Jurkat, Clone E6-1 (cell line): Measurements from ENCODE around the gene LSS.
"Not testable (repeated sequence)": the region's sequence is repeated elsewhere in the genome, so short reads cannot be mapped to it uniquely, and the experiment has no call there.

Source experiments
- DNase-seq: peaks from one replicate; pipeline ENCODE4 v3.0.0-alpha.2; 2011; ENCODE audit warnings: low read depth, low spot score
- H3K4me3 ChIP-seq: 2 replicates; pipeline ENCODE4 v1.5.1; 2011; ENCODE audit warnings: mild to moderate bottlenecking, low read length, control low read depth, moderate library complexity

Gene LSS

DNA sequence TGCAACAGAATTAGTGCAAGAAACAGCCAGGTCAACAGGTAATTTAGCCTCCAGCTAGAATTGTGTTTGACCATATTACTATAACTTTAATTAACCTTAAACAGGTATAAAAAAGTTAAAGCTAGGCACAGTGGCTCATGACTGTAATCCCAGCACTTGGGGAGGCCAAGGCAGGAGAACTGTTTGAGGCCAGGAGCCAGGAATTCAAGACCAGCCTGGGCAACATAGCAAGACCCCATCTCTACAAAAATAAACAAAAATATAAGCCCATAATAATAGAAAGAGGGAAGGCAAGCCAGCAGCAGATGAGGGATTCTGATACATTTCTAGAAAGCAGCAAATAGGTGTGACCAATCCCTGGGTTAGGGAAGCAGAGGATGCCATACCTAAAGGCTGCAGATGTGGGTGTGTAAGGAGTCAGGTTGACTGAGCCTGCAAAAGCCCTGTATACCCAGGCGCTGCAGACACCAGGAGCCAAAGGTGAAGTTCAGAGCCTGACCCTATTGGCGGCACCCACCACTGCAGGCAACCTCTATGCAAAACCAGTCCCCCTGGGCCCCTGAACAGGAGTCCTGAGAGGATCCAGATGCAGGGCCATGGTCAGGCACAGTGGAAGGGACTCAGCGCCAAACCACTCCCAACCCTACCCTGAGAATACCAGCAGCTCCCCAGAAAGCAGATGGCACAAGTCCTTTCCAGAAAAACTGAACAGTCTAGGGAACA is 19.3 kb upstream of the LSS start:
- no peak for DNase-seq
- H3K4me3 ChIP-seq, result no peak overlapping the region

DNA sequence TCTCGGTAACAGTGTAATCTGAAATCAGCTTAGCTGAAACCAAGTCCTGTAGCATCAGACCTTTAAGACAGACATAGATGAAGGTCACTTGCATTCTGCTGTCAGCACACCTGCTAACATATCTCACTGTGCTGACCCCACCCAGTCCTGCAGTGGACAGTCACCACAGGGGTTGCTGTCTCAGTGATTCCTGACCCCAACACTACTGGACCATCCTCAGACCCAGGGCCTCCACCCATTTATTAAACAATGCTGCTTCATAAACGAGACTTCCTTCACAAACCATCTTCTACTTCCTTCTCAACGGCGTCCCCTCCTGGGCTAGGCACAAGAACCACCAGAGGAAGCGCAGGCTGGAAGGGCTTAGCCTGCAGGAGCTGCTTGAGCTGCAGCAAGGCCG is 17.8 kb upstream of the LSS start:
- H3K4me3 ChIP-seq, result no peak overlapping the region

DNA sequence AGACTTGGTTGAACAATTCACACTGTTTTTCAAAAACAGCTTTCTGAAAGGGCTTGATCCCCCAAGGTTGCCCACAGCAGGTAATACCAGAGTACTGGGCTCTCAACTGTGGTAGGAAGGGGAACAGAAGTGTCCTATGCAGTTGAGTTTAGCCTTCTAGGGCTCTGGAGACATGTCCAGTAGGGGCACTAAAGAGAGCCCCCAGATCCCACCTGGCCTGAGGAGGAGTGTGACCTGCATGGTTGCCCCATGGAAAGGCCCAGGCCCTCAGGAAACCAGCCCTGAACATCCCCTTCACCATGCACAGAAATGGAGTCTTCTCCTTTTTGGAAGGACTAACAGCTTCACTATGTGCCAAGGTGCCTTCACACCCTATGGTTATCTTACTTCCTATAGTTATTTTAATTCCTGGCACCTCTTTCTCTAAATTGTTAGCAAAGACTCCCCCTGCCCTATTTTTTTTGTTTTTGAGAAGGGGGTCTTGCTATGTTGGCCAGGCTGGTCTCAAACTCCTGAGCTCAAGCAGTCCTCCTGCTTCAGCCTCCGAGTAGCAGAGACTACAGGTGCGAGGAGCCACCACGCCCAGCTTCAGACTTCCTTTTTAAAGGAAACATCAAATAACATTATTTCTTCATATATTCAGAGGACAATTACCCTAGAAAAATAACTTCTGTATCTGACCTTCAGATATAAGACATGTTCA is 16.8 kb upstream of the LSS start:
- no peak overlapping the region for H3K4me3 ChIP-seq
- no peak for DNase-seq

More for the DNA sequence above, 17.8 kb upstream of the LSS start:
- DNase-seq, result no peak

DNA sequence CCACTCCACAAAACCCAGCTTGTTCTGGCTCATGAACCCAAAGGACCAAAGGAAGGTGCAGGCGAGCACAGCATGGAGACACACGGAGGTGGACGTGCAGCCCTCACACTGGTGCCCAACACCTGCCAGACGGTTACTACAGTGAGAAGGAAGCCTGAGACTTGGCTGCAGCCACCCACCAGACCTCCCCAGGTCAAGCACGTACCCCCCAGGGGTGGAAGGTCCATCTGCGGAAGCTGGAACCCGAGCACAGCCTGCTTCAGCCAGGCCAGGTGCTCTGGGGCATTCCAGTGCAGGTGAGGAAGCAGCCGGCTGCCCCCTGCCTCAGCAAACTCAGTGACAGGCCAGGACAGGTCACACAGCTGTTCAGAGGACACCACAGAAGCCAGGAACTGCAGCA is 16.0 kb upstream of the LSS start:
- no peak overlapping the region for H3K4me3 ChIP-seq
- DNase-seq, result no peak

DNA sequence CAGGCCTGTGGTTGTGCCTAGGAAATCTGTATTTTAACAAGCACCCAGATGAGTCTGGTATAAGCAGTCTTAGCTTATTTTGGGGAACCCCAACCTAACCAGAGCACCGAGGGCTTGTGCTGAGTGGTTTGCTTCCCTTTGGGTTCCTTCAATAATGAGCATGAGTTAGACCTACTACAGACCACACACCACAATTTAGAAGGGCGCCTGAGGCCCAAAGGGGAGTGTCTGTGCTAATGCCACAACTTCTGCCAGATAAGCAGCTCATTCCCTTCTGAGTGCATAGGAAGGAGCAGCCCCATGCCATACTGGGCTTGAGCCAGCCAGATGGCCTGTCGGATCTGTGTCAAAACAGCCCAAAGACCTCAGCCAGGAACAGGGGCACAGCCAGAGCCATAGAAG is 15.4 kb upstream of the LSS start:
- DNase-seq, result no peak
- H3K4me3 ChIP-seq, result no peak overlapping the region

DNA sequence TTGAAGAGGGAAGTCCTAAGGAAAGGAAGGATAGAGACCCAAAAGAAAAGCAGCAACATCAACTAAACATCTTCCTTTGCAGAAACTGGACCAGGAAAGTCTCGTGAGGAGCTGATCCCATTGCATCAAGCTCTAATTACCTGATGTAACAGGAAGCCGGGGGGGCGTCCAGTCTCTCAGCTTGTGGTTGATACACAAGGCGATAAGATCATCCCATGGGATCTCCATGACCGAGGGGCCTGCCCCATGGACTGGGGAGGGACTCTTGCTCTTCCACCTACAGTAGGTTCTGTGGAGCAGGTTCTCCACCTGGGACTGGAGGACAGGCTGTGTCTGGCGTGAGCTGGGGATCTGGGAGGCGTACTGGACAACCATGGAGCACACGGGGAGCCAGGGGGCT is 14.8 kb upstream of the LSS start:
- no peak for DNase-seq
- no peak overlapping the region for H3K4me3 ChIP-seq

DNA sequence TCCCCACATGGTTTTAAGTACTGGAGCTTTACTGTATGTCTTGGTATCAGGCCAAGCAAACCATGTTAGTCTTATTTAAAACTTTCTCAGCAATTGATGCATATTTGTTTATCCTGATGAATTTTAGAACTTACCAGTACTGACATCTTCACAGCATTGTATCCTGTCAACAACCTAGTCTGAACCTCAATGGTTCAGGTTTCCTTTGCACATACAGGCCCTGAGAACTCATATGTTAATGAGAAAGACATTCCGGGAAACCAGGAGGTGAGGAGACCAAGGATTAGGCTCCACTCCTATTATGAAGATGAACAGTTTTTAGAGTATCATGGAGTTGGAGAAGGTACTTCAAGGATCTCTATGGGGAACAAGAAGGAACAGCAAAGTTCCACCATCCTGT is 13.0 kb upstream of the LSS start:
- not testable (repeated sequence) for DNase-seq, H3K4me3 ChIP-seq

DNA sequence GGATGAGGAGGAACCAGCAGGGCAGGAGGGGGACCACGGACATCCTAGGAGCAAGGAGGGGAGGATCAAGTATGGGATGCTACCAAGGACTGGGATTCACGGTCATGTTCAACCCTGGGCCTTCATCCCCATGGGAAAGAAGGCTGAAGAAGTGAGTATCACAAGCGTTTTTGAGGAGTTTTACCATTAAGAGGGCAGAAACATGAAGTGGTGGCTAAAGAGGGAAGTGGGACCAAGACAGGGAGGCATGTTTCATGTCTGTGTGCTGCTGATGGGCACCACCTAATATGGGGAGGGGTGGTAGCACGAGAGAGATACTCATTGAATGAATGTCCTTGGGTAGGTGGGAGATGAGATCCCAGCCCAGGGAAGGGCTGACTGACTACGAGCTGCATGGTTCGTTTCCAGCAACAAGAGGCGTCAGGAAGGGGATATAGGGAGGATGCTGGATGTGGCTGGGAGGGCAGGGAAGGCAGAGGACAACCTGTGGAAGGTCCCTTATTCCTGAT is 11.3 kb upstream of the LSS start:
- no peak for DNase-seq
- no peak overlapping the region for H3K4me3 ChIP-seq

DNA sequence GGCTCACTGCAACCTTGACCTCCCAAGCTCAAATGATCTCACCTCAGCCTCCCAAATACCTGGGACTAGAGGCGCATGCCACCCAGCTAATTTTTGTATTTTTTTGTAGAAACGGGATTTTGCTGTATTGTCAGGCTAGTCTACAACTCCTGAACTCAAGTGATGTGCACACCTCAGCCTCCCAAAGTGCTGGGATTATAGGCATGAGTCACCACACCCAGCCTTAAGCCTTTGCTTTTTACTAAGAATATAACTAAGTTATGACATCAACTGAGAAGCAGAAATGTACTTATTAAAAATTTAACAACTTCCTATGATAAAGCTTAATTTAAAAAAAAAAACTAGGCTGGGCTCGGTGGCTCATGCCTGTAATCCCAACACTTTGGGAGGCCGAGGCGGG is 8.9 kb upstream of the LSS start:
- H3K4me3 ChIP-seq, result no peak overlapping the region
- no peak for DNase-seq

DNA sequence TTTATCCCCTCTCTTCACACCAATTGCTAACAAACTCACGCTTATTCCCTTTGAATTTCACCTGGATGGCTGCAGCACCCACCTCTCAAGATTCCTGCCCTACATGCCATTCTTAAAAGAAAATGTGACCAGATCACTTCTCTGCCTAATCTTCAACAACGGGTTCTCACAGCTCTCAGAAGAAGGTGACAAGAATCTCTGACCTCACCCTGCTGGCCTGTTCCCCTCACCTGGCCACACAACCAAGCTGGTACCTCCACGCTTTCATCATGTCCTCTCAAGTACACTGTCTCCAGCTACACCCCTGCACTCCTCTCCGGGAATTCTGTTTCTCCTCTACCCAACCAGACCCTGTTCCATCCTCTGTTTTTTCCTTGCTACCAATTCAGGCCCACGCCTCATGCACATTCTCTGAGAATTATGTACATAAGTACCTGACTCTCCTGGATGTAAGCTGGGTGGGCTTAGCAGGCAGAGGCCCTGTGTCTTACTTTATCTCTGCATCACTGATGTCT is 5.9 kb upstream of the LSS start:
- no peak overlapping the region for H3K4me3 ChIP-seq
- DNase-seq, result no peak

DNA sequence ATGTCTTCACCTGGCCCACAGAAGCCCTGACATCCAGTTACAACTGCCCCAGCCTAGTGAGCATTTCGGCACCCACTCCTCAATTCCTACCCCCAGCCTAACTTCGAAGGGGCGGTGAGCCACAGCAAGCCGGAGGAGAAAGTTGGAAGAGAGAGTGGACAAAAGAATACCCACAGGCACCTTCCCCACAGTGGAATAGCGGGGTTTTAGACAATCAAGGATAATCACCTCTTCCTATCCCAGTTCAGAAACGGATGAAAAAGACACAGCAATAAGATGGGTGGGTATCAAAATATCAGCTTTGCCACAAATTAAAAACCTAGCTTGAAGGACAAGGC is 1.3 kb upstream of the LSS start:
- H3K4me3 ChIP-seq, result peak overlapping the region; percentile 69
- no peak for DNase-seq

DNA sequence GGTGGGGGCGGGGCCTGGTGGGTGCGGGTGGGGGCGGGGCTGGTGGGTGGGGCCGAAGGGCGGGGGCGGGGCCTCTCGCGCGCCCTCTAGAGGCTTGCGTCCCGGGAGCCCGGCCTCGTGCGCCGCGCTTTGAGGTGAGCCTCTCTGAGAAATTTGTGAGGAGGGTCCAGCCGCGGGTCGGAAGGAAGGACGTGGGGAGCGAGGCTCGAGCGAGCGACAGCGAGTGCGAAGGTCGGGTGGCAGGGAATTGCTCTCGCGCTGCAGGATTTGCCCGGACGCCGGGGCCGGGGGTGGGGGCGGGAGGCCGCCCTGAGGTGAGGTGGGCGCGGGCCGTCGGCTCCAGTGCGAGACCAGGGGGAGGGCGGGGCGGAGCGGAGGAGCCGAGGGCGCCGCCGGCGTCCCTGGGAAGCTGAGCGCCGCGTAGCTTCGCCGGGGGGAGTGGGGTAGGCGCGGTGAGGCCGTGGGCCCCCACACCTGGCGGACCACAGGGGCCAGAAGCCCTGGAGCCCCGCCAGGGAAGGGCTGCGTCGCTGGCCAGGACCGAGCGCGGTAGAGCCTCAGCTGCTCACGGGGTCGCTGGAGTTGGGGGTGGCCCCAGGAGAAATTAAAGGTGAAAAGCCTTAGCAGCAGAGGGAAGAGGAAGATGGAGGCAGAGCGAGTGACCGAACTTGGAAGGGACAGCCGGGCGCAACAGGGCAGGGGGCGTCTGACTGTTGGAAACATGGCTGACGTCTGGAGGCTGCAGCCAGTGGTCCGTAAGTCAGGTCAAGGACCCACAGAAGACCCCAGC is 754 bp upstream of the LSS start:
- H3K4me3 ChIP-seq, result peak overlapping the region; percentile 69
- no peak for DNase-seq

DNA sequence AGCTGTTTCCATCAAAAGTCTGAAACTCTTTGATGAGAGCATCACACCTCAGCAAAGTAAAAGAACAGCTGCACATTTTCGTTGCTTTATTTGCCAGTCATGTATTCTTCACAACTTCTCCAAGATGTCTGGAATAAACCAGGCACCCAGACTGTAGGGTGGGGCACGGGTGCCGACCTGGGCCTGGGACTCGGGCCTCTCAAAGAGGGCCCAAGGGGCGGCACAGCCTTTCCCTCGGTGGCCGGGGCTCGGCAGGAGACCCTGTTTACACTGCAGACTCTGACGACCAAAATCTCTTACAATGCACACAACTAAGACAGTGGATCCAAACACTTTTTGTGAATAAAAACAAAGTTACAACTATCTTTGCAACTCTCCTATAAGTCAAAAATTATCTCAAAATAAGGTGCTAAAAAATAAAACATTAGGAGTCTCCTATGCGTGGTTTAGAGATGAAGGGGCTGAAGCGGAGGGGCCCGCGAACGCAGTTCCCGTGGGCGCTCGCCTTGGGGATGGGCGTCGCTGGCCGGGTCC is 696 bp downstream of the LSS start:
- peak overlapping the region; percentile 80 for H3K4me3 ChIP-seq
- no peak for DNase-seq

DNA sequence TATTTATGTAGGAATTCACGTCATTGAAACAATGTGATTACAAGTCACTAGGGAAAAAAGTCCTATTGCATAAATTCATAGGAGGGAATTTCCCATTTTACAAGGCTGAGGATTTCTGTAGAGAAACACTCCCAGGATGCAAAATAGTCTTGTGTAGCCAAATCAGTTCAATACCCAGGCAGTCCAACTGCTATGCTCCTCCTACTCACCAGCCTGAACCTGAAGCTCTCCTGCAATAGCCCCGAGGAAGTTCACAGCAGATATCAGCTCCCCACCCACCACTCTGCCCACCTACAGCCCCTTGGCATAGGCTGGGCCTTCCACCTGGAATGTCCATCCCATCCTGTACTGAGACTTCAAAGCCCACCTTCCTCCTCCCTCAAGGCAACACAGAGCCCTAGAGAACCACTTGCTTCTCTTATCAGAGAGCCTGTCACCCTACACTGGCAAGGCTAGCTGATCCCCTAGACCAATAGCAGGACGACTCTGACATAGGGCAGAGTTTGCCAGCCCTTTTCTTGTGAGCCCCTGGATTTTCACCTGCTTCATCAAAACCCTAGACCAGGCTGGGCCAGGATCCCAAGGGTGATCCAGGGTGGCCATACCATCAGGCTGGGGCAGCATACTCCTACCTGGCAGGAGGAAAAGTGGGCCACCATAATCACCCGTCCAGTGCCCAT is 1.5 kb downstream of the LSS start:
- DNase-seq, result no peak
- H3K4me3 ChIP-seq, result peak overlapping the region; percentile 80

DNA sequence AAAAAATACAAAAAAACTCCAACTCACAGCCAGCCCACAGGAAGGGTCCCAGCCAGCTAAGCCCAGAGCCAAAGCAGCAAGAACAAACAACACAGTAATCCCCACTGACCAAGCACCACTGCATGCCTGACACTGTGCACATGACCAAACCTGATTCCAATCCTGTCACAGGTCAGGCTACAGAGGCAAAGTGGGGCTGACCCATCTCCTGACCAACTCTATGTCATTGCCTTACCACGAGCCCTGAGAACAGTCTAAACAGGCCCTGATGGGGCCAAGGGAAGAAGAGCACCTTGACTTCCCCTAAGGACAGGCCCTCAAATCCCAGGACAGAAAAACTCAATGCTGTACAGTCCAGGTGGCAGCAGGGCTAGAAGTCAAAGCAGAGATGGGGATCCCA is 2.4 kb downstream of the LSS start:
- H3K4me3 ChIP-seq, result no peak overlapping the region
- no peak for DNase-seq

DNA sequence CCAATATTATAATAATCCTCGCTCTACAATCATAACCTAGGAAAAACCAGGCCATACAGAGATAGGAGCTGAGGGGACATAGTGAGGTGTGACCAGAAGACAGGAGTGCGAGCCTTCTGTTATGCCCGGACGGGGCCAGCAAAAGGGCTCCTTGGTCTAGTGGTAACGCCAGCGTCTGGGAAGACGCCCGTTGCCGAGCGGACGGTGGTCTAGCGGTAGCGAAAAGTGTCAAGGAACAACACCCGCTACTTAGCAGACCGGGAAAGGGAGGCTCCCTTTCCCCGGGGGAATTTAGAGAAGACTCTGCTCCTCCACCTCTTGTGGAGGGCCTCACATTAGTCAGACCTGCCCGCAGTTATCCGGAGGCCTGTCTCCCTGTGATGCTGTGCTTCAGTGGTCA is 4.9 kb downstream of the LSS start:
- not testable (repeated sequence) for H3K4me3 ChIP-seq, DNase-seq

DNA sequence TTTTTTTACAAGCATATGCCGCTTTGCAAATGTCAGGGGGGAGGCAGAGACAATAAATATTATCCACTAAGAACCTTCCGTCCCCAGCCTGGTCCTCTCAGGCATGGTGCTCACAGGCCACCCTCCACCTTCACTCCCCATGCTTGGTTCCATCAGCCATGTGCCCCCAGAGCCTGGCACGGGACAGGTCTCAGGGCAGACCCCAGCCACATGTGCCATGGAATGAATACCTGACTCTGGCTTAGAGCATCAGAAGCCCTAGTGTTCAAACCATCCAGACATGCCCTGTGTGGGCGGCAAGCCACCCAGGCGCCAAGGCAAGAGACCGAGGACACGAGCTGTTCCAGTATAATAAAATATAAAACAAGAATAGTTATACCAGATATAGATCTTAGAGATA is 5.4 kb downstream of the LSS start:
- DNase-seq, result no peak
- H3K4me3 ChIP-seq, result no peak overlapping the region

DNA sequence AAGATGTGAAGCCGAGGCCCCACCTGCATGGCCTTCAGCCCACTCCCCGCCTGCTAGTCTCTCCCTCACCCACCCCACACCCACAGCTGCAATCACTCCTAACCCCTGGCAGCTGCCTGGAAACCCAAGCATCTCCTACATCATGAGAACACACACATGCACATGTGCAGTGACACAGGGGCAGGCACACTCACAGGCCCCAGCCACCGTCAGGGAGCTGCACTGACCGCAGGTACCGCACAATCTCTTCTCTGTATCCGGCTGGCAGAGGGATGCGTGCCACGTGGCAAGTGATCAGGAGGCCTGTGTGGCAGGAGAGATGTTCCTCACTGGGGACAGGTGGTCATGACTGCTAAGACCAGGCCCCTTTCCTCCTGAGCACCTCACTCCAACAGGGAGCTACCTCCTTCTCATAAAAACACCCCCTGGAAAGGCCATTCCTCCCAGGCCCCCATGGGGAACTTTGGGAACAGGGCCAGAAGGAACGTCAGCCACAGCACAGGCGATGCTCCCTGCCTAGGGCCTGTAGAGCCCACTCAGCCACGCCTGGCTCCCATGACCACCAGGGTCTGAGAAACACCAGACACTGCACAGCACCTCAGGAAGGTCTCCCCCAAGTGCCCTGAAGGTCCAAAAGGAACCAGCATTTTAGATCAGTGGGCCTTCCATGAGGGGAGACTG is 6.0 kb downstream of the LSS start:
- H3K4me3 ChIP-seq, result no peak overlapping the region
- no peak for DNase-seq
